ENCODE data around the gene ZDHHC1. TPM values are rescaled to one million over a fixed set of nuclear protein-coding genes. Genes with fewer than 3 reads are reported as not detected.

ZDHHC1 gene
- total and polyA plus RNA-seq, 2 of the 13 experiments (the other 11 are each of a cell fraction or from before 2014, with no cell fraction given) = 0.51 to 1.1 TPM

DNA sequence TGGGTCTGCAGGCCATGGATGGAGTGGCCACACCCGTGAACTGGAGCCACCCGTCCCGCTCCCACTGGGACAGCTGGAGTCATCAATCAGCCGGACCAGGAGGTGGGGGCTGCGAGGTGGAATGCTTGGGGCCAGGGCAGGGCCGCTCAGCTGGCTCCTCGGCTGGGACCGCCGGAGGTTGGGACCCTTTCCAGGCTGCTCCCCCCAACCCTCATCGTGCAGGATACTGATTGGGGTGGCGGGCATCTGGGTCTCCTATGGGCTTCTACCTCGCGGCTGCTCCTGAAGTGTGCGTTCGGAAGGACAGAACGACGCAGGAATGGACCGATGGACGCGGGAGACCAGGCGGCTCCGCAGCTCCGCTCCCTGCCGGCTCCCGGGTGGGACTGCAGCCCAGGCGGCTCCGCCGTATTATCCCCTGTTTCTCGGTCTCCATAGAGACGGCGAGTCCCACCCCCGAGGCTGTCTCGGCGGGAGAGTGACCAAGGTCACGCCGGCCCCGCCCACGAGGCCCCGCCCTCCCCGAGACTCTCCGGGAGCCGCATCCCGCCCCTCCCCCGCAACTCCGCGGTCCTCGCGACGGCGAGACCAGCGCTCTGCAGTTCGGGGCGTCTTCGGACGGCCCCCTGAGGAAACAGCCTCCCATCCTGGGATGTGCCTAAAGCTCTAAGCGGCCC is 23.0 kb downstream of the ZDHHC1 start, which contains the start of gene TPPP3 (continued):
- TF ChIP-seq, protein P1, sequence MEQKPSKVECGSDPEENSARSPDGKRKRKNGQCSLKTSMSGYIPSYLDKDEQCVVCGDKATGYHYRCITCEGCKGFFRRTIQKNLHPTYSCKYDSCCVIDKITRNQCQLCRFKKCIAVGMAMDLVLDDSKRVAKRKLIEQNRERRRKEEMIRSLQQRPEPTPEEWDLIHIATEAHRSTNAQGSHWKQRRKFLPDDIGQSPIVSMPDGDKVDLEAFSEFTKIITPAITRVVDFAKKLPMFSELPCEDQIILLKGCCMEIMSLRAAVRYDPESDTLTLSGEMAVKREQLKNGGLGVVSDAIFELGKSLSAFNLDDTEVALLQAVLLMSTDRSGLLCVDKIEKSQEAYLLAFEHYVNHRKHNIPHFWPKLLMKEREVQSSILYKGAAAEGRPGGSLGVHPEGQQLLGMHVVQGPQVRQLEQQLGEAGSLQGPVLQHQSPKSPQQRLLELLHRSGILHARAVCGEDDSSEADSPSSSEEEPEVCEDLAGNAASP (CRISPR knock-in tag; IDR thresholded peaks at IDR 0.05; ENCODE audit: borderline replicate concordance) = no peak
- TF ChIP-seq FOSL1 (CRISPR knock-in tag; IDR thresholded peaks at IDR 0.05; ENCODE audit: borderline replicate concordance) (no peak), RXRB (CRISPR knock-in tag; IDR thresholded peaks at IDR 0.05; ENCODE audit: borderline replicate concordance) (peak; percentile 25; the same call in 1 of the 2 replicates), KAT7 (CRISPR knock-in tag; IDR thresholded peaks at IDR 0.05; ENCODE audit: borderline replicate concordance) (no peak), NR2F1 (CRISPR knock-in tag; IDR thresholded peaks at IDR 0.05) (0 out of 4 replicates have a peak, but pooled peaks of 1 of the 2 experiments have one; percentile 25), ZSCAN30 (CRISPR knock-in tag; IDR thresholded peaks at IDR 0.05) (no peak), CBX2 (IDR thresholded peaks at IDR 0.05; ENCODE audit: low read depth, low read length) (no peak), CBX2 (CRISPR knock-in tag; IDR thresholded peaks at IDR 0.05; ENCODE audit: low read depth) (no peak), RBM22 (optimal IDR thresholded peaks at IDR 0.05; ENCODE audit: low read length) (no peak), TSC22D2 (CRISPR knock-in tag; IDR thresholded peaks at IDR 0.05; ENCODE audit: borderline replicate concordance) (no peak), RBAK (CRISPR knock-in tag; IDR thresholded peaks at IDR 0.05) (no peak), ZNF24 (IDR thresholded peaks at IDR 0.05) (no peak), YY1 (IDR thresholded peaks at IDR 0.05; ENCODE audit: insufficient read depth, insufficient replicate concordance, low read depth, low read length) (peak; percentile 34), SYNCRIP (IDR thresholded peaks at IDR 0.05; ENCODE audit: insufficient read depth, low read depth, low read length) (no peak)
- TF ChIP-seq, protein P2, sequence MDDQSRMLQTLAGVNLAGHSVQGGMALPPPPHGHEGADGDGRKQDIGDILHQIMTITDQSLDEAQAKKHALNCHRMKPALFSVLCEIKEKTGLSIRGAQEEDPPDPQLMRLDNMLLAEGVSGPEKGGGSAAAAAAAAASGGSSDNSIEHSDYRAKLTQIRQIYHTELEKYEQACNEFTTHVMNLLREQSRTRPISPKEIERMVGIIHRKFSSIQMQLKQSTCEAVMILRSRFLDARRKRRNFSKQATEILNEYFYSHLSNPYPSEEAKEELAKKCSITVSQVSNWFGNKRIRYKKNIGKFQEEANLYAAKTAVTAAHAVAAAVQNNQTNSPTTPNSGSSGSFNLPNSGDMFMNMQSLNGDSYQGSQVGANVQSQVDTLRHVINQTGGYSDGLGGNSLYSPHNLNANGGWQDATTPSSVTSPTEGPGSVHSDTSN (CRISPR knock-in tag; IDR thresholded peaks at IDR 0.05; ENCODE audit: borderline replicate concordance) = no peak
- TF ChIP-seq, protein P3, sequence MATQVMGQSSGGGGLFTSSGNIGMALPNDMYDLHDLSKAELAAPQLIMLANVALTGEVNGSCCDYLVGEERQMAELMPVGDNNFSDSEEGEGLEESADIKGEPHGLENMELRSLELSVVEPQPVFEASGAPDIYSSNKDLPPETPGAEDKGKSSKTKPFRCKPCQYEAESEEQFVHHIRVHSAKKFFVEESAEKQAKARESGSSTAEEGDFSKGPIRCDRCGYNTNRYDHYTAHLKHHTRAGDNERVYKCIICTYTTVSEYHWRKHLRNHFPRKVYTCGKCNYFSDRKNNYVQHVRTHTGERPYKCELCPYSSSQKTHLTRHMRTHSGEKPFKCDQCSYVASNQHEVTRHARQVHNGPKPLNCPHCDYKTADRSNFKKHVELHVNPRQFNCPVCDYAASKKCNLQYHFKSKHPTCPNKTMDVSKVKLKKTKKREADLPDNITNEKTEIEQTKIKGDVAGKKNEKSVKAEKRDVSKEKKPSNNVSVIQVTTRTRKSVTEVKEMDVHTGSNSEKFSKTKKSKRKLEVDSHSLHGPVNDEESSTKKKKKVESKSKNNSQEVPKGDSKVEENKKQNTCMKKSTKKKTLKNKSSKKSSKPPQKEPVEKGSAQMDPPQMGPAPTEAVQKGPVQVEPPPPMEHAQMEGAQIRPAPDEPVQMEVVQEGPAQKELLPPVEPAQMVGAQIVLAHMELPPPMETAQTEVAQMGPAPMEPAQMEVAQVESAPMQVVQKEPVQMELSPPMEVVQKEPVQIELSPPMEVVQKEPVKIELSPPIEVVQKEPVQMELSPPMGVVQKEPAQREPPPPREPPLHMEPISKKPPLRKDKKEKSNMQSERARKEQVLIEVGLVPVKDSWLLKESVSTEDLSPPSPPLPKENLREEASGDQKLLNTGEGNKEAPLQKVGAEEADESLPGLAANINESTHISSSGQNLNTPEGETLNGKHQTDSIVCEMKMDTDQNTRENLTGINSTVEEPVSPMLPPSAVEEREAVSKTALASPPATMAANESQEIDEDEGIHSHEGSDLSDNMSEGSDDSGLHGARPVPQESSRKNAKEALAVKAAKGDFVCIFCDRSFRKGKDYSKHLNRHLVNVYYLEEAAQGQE (IDR thresholded peaks at IDR 0.05; ENCODE audit: borderline replicate concordance in 1 of 2, low read depth in 1 of 2, low read length in 2 of 2) = no peak
- TF ChIP-seq, protein P4, sequence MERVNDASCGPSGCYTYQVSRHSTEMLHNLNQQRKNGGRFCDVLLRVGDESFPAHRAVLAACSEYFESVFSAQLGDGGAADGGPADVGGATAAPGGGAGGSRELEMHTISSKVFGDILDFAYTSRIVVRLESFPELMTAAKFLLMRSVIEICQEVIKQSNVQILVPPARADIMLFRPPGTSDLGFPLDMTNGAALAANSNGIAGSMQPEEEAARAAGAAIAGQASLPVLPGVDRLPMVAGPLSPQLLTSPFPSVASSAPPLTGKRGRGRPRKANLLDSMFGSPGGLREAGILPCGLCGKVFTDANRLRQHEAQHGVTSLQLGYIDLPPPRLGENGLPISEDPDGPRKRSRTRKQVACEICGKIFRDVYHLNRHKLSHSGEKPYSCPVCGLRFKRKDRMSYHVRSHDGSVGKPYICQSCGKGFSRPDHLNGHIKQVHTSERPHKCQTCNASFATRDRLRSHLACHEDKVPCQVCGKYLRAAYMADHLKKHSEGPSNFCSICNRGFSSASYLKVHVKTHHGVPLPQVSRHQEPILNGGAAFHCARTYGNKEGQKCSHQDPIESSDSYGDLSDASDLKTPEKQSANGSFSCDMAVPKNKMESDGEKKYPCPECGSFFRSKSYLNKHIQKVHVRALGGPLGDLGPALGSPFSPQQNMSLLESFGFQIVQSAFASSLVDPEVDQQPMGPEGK (CRISPR knock-in tag; IDR thresholded peaks at IDR 0.05) = peak; percentile 29; the same call in 1 of the 2 replicates
- TF ChIP-seq, protein P5, sequence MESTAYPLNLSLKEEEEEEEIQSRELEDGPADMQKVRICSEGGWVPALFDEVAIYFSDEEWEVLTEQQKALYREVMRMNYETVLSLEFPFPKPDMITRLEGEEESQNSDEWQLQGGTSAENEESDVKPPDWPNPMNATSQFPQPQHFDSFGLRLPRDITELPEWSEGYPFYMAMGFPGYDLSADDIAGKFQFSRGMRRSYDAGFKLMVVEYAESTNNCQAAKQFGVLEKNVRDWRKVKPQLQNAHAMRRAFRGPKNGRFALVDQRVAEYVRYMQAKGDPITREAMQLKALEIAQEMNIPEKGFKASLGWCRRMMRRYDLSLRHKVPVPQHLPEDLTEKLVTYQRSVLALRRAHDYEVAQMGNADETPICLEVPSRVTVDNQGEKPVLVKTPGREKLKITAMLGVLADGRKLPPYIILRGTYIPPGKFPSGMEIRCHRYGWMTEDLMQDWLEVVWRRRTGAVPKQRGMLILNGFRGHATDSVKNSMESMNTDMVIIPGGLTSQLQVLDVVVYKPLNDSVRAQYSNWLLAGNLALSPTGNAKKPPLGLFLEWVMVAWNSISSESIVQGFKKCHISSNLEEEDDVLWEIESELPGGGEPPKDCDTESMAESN (CRISPR knock-in tag; conservative IDR thresholded peaks at IDR 0.05) = no peak

Data from HepG2 (cell line).